H1 (cell line): ENCODE data around the gene LRRC18. TPM values are rescaled to one million over a fixed set of nuclear protein-coding genes. Genes with fewer than 3 reads are reported as not detected.

Source experiments
- CTCF ChIA-PET: fragments of 300-600 bp; sonication (Branson Sonifier 250); formaldehyde crosslinking; loops from one replicate; lab custom pipeline; 2021; ENCODE audit not compliant: partially characterized antibody; lab: Charles Lee
- POLR2A ChIA-PET: fragments of 300-600 bp; sonication (Branson Sonifier 250); formaldehyde crosslinking; loops from one replicate; lab custom pipeline; 2021; ENCODE audit warnings: inconsistent platforms; ENCODE audit not compliant: partially characterized antibody; lab: Charles Lee
- DNase-seq, 2 experiments: peaks; one replicate each; pipeline versions ENCODE4 v3.0.0 to v3.0.0-alpha.2; 2010 to 2022; ENCODE audit warnings: low spot score in 2 of 2, low read depth in 1 of 2, mixed read lengths in 1 of 2
- FAIRE-seq: peaks from 2 replicates; lab custom pipeline; 2011; peaks lifted over from hg19 to GRCh38; lab: Jason Lieb, UNC
- H2AFZ ChIP-seq: 2 replicates; pipeline ENCODE4 v1.8.1; 2012; ENCODE audit warnings: low read length, inconsistent platforms
- H2AK5ac ChIP-seq: 2 replicates; pipeline ENCODE4 v1.6.1; 2013; ENCODE audit warnings: low read depth, low read length
- H2BK120ac ChIP-seq: replicated peaks from 2 replicates; pipeline ENCODE3; 2013; ENCODE audit warnings: low read depth, low read length, inconsistent platforms
- H2BK12ac ChIP-seq: 2 replicates; pipeline ENCODE4 v1.6.1; 2013; ENCODE audit warnings: low read depth, low read length
- H2BK15ac ChIP-seq: 2 replicates; pipeline ENCODE4 v1.6.1; 2013; ENCODE audit warnings: low read length
- H2BK20ac ChIP-seq: 2 replicates; pipeline ENCODE4 v1.6.1; 2013; ENCODE audit warnings: low read length
- H2BK5ac ChIP-seq: 2 replicates; pipeline ENCODE4 v1.6.1; 2013; ENCODE audit warnings: low read depth, low read length
- H3K14ac ChIP-seq: 2 replicates; pipeline ENCODE4 v1.6.1; 2013; ENCODE audit warnings: inconsistent platforms; ENCODE audit not compliant: insufficient read length
- H3K18ac ChIP-seq: 2 replicates; pipeline ENCODE4 v1.6.1; 2013; ENCODE audit warnings: low read length; ENCODE audit errors: extremely low read depth
- H3K23ac ChIP-seq: 2 replicates; pipeline ENCODE4 v1.6.1; 2013; ENCODE audit warnings: inconsistent platforms; ENCODE audit not compliant: insufficient read length
- H3K23me2 ChIP-seq: 2 replicates; pipeline ENCODE4 v1.6.1; 2013; ENCODE audit warnings: low read depth, low read length
- H3K27ac ChIP-seq: 2 replicates; pipeline ENCODE4 v1.6.1; 2011; ENCODE audit warnings: low read depth, low read length, inconsistent platforms
- H3K27me3 ChIP-seq, 4 experiments: replicated peaks in 1 of 4; 1 replicate in 1 of 4; 2 replicates in 3 of 4; pipeline versions ENCODE4 v1.6.1 to v1.8.1; 2011 to 2013; ENCODE audit warnings: low read length in 3 of 4, mild to moderate bottlenecking in 3 of 4, inconsistent platforms in 2 of 4, mixed read lengths in 2 of 4, moderate library complexity in 1 of 4; ENCODE audit not compliant: control insufficient read depth in 3 of 4, insufficient read depth in 3 of 4; ENCODE audit errors: extremely low read depth in 1 of 4
- H3K36me3 ChIP-seq, 4 experiments: 2 replicates each; pipeline versions ENCODE4 v1.6.1 to v1.8.1; 2011 to 2013; ENCODE audit warnings: mild to moderate bottlenecking in 4 of 4, low read length in 3 of 4, moderate library complexity in 2 of 4, control low read depth in 1 of 4, inconsistent platforms in 1 of 4; ENCODE audit not compliant: insufficient read depth in 4 of 4, control insufficient read depth in 2 of 4
- H3K4ac ChIP-seq: replicated peaks from 2 replicates; pipeline ENCODE3; 2013; ENCODE audit warnings: low read length, low read depth, mixed read lengths, inconsistent platforms; ENCODE audit not compliant: insufficient read length
- H3K4me1 ChIP-seq, 4 experiments: replicated peaks in 1 of 4; 1 replicate in 1 of 4; 2 replicates in 3 of 4; pipeline versions ENCODE4 v1.6.1 to v1.8.1; 2011 to 2013; ENCODE audit warnings: low read length in 3 of 4, inconsistent platforms in 2 of 4, mixed read lengths in 1 of 4; ENCODE audit not compliant: insufficient read depth in 4 of 4, control insufficient read depth in 3 of 4
- H3K4me2 ChIP-seq, 2 experiments: 2 replicates each; pipeline versions ENCODE4 v1.6.1 to v1.8.1; 2011 to 2013; ENCODE audit warnings: low read depth in 2 of 2, low read length in 2 of 2, control low read depth in 1 of 2, inconsistent platforms in 1 of 2, mild to moderate bottlenecking in 1 of 2; ENCODE audit not compliant: insufficient read depth in 1 of 2
- H3K4me3 ChIP-seq, 4 experiments: fragments of 200-600, 300-600 bp in 1 of 4; sonication (generic), shearing (Covaris generic), sonication (Bioruptor Twin) in 1 of 4; 2 replicates each; pipeline versions ENCODE4 v1.5.1 to v1.8.1; 2011 to 2016; ENCODE audit warnings: low read length in 4 of 4, low read depth in 3 of 4, control low read depth in 2 of 4, inconsistent platforms in 2 of 4, mild to moderate bottlenecking in 2 of 4, mixed read lengths in 1 of 4, moderate library complexity in 1 of 4; ENCODE audit not compliant: insufficient read depth in 2 of 4; ENCODE audit errors: extremely low read depth in 1 of 4
- H3K56ac ChIP-seq: replicated peaks from 2 replicates; pipeline ENCODE3; 2013; ENCODE audit warnings: low read depth, mild to moderate bottlenecking, mixed read lengths, low read length, inconsistent platforms; ENCODE audit not compliant: insufficient read length
- H3K79me1 ChIP-seq: 2 replicates; pipeline ENCODE4 v1.6.1; 2013; ENCODE audit warnings: low read depth, low read length, control low read depth
- H3K79me2 ChIP-seq, 2 experiments: 2 replicates each; pipeline versions ENCODE4 v1.6.1 to v1.8.1; 2012 to 2013; ENCODE audit warnings: low read length in 2 of 2, mild to moderate bottlenecking in 2 of 2, inconsistent platforms in 1 of 2; ENCODE audit not compliant: insufficient read depth in 2 of 2, control insufficient read depth in 1 of 2
- H3K9ac ChIP-seq, 4 experiments: replicated peaks in 1 of 4; 1 replicate in 1 of 4; 2 replicates in 3 of 4; pipeline versions ENCODE4 v1.6.1 to v1.8.1; 2011 to 2013; ENCODE audit warnings: low read depth in 3 of 4, low read length in 3 of 4, control low read depth in 2 of 4, mild to moderate bottlenecking in 2 of 4, moderate library complexity in 2 of 4, inconsistent platforms in 1 of 4; ENCODE audit errors: extremely low read depth in 1 of 4
- H3K9me3 ChIP-seq, 2 experiments: 2 replicates each; pipeline versions ENCODE4 v1.6.1 to v1.8.1; 2012 to 2013; ENCODE audit warnings: mild to moderate bottlenecking in 2 of 2, moderate library complexity in 2 of 2, control low read depth in 1 of 2, inconsistent platforms in 1 of 2, low read depth in 1 of 2, low read length in 1 of 2, mixed read lengths in 1 of 2; ENCODE audit not compliant: insufficient read depth in 2 of 2
- H4K20me1 ChIP-seq, 2 experiments: replicated peaks in 1 of 2; 2 replicates each; pipeline versions ENCODE3 to v1.8.1; 2011 to 2013; ENCODE audit warnings: inconsistent platforms in 2 of 2, low read length in 2 of 2, mild to moderate bottlenecking in 1 of 2; ENCODE audit not compliant: insufficient read depth in 2 of 2, control insufficient read depth in 1 of 2
- H4K5ac ChIP-seq: 2 replicates; pipeline ENCODE4 v1.6.1; 2013; ENCODE audit warnings: low read length, low read depth, mixed read lengths, inconsistent platforms; ENCODE audit not compliant: insufficient read length
- H4K8ac ChIP-seq: 2 replicates; pipeline ENCODE4 v1.8.0; 2013; ENCODE audit warnings: mild to moderate bottlenecking, moderate library complexity, low read length, inconsistent platforms; ENCODE audit not compliant: insufficient read depth; ENCODE audit errors: extremely low read depth
- H4K91ac ChIP-seq: replicated peaks from 2 replicates; pipeline ENCODE3; 2013; ENCODE audit warnings: low read length, mixed read lengths, inconsistent platforms; ENCODE audit not compliant: insufficient read length
- CBX5 ChIP-seq: fragments of 300-800, 300-1000 bp; sonication (generic); IDR thresholded peaks from 2 replicates; pipeline ENCODE4 v1.7.1; 2016; ENCODE audit warnings: antibody characterized with exemption, low read length, low read depth
- KDM1A ChIP-seq: fragments of 200-600, 300-600 bp; sonication (generic); IDR thresholded peaks from 2 replicates; pipeline ENCODE4 v1.7.1; 2016; ENCODE audit warnings: mild to moderate bottlenecking, low read length, borderline replicate concordance
- TBP ChIP-seq: IDR thresholded peaks from 2 replicates; pipeline ENCODE4 v1.6.1; 2011; ENCODE audit warnings: low read depth, low read length, improper control_type of control experiment
- TEAD4 ChIP-seq: IDR thresholded peaks from 2 replicates; pipeline ENCODE4 v1.6.1; 2012; ENCODE audit warnings: low read depth, low read length, inconsistent platforms, mixed read lengths
- WGBS, 2 experiments: shearing (Covaris generic) in 1 of 2; methylation state at CpG; one replicate each; pipeline versions ENCODE4 v1.1.6 to v1.1.7; 2013 to 2015; ENCODE audit warnings: low lambda C conversion rate in 2 of 2, mixed read lengths in 2 of 2, inconsistent platforms in 1 of 2, low coverage in 1 of 2, missing lambda C conversion rate in 1 of 2; ENCODE audit not compliant: insufficient replicate concordance in 2 of 2, insufficient coverage in 1 of 2, insufficient read length in 1 of 2; ENCODE audit errors: extremely low coverage in 1 of 2, missing lambda C conversion rate in 1 of 2; 5-methylcytosine and 5-hydroxymethylcytosine counted together
- polyA plus RNA-seq, 7 experiments: library from polyadenylated mRNA; depleted of rRNA in 3 of 7; stranded (reverse) in 5 of 7; unstranded in 2 of 7; fragments of >200 nt in 5 of 7; fragments of 200-250 nt in 2 of 7; gene quantifications; 1 replicate in 5 of 7; 2 replicates in 1 of 7; 4 replicates in 1 of 7; pipeline versions ENCODE4 v1.2.1 to v1.2.3, GENCODE V29; 2011 to 2013; ENCODE audit warnings: missing spikeins in 2 of 7, mixed read lengths in 2 of 7
- total RNA-seq: library from RNA; stranded (reverse); fragmentation: NEBNext Ultra II Directional; extraction: Animal tissue kit (Norgen Biotek cat#: 25700); gene quantifications from 2 replicates; pipeline ENCODE4 v1.2.1, GENCODE V29; 2021

The LRRC18 gene
- total and polyA plus RNA-seq, 2 of the 8 experiments (the other 6 are each of a cell fraction or from before 2014, with no cell fraction given) = not detected

GRCh38 chr10:48895803-48896195, 43.8 kb downstream of the LRRC18 start:
- 90% methylated on average over 3 of the region's 3 CpGs; no CpG with 5 or more reads in 1 of the 2 experiments for WGBS, 2 experiments
- H4K5ac ChIP-seq = no peak overlapping the region
- no peaks in the 10 kb centered on the region for H3K9me3 ChIP-seq
- H2BK12ac ChIP-seq = no peak overlapping the region
- H3K27me3 ChIP-seq = no peaks in the 10 kb centered on the region; a peak in 1 of 7 replicates
- H3K14ac ChIP-seq = no peak overlapping the region
- H3K4me2 ChIP-seq = no peak overlapping the region
- CTCF ChIA-PET = interaction anchor here (1.0 to 2.6 kb wide), 5 partner anchors 10 to 281 kb away, joined by 3 to 14 read pairs (median 3); no protein-coding TSS in a partner anchor
- H2BK20ac ChIP-seq = no peak overlapping the region
- no peak overlapping the region for H3K23ac ChIP-seq
- H3K79me1 ChIP-seq = no peaks in the 10 kb centered on the region
- H3K23me2 ChIP-seq = no peaks in the 10 kb centered on the region
- POLR2A ChIA-PET = no interaction called here
- H3K36me3 ChIP-seq = no peaks in the 10 kb centered on the region
- H2AK5ac ChIP-seq = no peak overlapping the region
- H2BK15ac ChIP-seq = no peak overlapping the region
- H2BK5ac ChIP-seq = no peak overlapping the region
- no peak overlapping the region for H3K27ac ChIP-seq
- no peak overlapping the region for H2BK120ac ChIP-seq
- no peak overlapping the region for H3K18ac ChIP-seq
- no peaks in the 10 kb centered on the region for H3K4me1 ChIP-seq
- no peak overlapping the region for H3K9ac ChIP-seq
- no peaks in the 10 kb centered on the region for H3K79me2 ChIP-seq
- H4K91ac ChIP-seq = no peak overlapping the region
- DNase-seq (no peak), FAIRE-seq (no peak)
- no peak overlapping the region for H3K56ac ChIP-seq
- H3K4me3 ChIP-seq = no peak overlapping the region
- no peaks in the 10 kb centered on the region for H4K20me1 ChIP-seq
- H3K4ac ChIP-seq = no peak overlapping the region
- 0 out of 2 replicates have a peak overlapping the region, but pooled peaks have one; percentile 14 for H4K8ac ChIP-seq
- H2AFZ ChIP-seq = no peak overlapping the region
- TF ChIP-seq TBP (no peak), KDM1A (no peak), TEAD4 (no peak), CBX5 (no peak)
